Gastrocnemius medialis (tissue), 4 donors: ENCODE measurements around the gene SCTR.

Source experiments
- CTCF ChIP-seq, 5 experiments: fragments of 450-650 bp in 3 of 5; fragments of 200-600 bp in 2 of 5; sonication (generic) in 2 of 5; IDR thresholded peaks in 4 of 5; conservative IDR thresholded peaks in 1 of 5; 1 replicate in 4 of 5; 2 replicates in 1 of 5; pipeline ENCODE4 v1.5.1; 2016 to 2019; ENCODE audit warnings: antibody characterized with exemption in 5 of 5, mild to moderate bottlenecking in 3 of 5, moderate library complexity in 3 of 5
- POLR2A ChIP-seq, 2 donors: fragments of 450-650 bp; IDR thresholded peaks; one replicate each; pipeline ENCODE4 v1.6.1; 2017; ENCODE audit warnings: antibody characterized with exemption in 2 of 2, mild to moderate bottlenecking in 2 of 2, moderate library complexity in 2 of 2

DNA sequence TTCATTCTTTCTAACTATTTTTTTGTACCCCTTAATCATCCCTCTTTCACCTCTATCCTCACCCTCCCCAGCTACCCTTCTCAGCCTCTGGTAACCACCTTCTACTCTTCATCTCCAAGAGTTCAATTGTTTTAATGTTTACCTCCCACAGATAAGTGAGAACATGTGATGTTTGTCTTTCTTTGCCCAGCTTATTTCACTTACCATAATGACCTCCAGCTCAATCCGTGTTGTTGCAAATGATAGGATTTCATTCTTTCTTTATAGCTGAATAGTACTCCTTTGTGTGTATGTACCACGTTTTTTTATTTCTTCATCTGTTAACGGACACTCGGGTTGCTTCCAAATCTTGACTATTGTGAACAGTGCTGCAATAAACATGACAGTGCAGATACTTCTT, 114.8 kb downstream of the SCTR start:
- no peak for TF ChIP-seq CTCF (IDR thresholded peaks at IDR 0.05 in 4 of 5, conservative IDR thresholded peaks at IDR 0.05 in 1 of 5)
- TF ChIP-seq POLR2A (IDR thresholded peaks at IDR 0.05): no peak
